Peyer's patch (tissue), 4 donors: ENCODE data around the gene ZNF428. TPM values are rescaled to one million over a fixed set of nuclear protein-coding genes. Genes with fewer than 3 reads are reported as not detected.
A peak's percentile ranks its signal among the peaks of the same experiment; 100 is the strongest.

ENCODE experiments used
- DNase-seq, 3 donors: peaks; one replicate each; pipeline ENCODE4 v3.0.0-alpha.2; 2017 to 2019
- H3K27ac ChIP-seq, 4 donors: fragments of 200-600 bp; sonication (generic); one replicate each; pipeline ENCODE4 v1.5.1; 2016 to 2019
- H3K27me3 ChIP-seq, 2 donors: fragments of 200-600 bp; sonication (generic); one replicate each; pipeline ENCODE4 v1.5.1; 2019
- H3K36me3 ChIP-seq, 3 donors: fragments of 200-600 bp; sonication (generic); one replicate each; pipeline ENCODE4 v1.5.1; 2016 to 2019
- H3K4me1 ChIP-seq, 4 donors: fragments of 200-600 bp; sonication (generic); one replicate each; pipeline ENCODE4 v1.5.1; 2016 to 2019
- H3K4me3 ChIP-seq, 4 donors: fragments of 200-600 bp; sonication (generic); 1 replicate in 3 of 4; 2 replicates in 1 of 4; pipeline ENCODE4 v1.5.1; 2016 to 2019; ENCODE audit warnings: mild to moderate bottlenecking in 1 of 4
- H3K9me3 ChIP-seq, 4 donors: fragments of 200-600 bp; sonication (generic); one replicate each; pipeline ENCODE4 v1.5.1; 2016 to 2019; ENCODE audit warnings: mild to moderate bottlenecking in 1 of 4
- CTCF ChIP-seq, 6 experiments: fragments of 450-650 bp in 4 of 6; fragments of 200-600 bp in 2 of 6; sonication (generic) in 1 of 6; IDR thresholded peaks; one replicate each; pipeline ENCODE4 v1.5.1; 2017 to 2019; ENCODE audit warnings: antibody characterized with exemption in 6 of 6, mild to moderate bottlenecking in 3 of 6, moderate library complexity in 1 of 6
- POLR2A ChIP-seq, 2 donors: fragments of 450-650 bp; IDR thresholded peaks; one replicate each; pipeline ENCODE4 v1.5.1; 2017; ENCODE audit warnings: antibody characterized with exemption in 2 of 2, mild to moderate bottlenecking in 2 of 2, moderate library complexity in 2 of 2
- total RNA-seq, 4 donors: library from RNA; depleted of rRNA; stranded (reverse); fragments of >200 nt; gene quantifications; one replicate each; pipeline ENCODE4 v1.1.0, GENCODE V29; 2016

The ZNF428 gene
- total RNA-seq, 4 donors from 2014 or later, result 10.5 to 28.1 (median 11.6) TPM

GRCh38 chr19:43578787-43579186, 40.6 kb downstream of the ZNF428 start:
- Histone ChIP-seq H3K27me3 (no peaks in the 10 kb centered on the region), H3K36me3 (no peaks in the 10 kb centered on the region), H3K27ac (no peak overlapping the region), H3K4me3 (no peak overlapping the region), H3K4me1 (peaks cover 0 to 12% (median 9%) of the 10 kb centered on the region in 4 donors), H3K9me3 (no peaks in the 10 kb centered on the region)
- TF ChIP-seq POLR2A (IDR thresholded peaks at IDR 0.05), result no peak
- no peak for TF ChIP-seq CTCF (IDR thresholded peaks at IDR 0.05)
- DNase-seq, result no peak

DNA sequence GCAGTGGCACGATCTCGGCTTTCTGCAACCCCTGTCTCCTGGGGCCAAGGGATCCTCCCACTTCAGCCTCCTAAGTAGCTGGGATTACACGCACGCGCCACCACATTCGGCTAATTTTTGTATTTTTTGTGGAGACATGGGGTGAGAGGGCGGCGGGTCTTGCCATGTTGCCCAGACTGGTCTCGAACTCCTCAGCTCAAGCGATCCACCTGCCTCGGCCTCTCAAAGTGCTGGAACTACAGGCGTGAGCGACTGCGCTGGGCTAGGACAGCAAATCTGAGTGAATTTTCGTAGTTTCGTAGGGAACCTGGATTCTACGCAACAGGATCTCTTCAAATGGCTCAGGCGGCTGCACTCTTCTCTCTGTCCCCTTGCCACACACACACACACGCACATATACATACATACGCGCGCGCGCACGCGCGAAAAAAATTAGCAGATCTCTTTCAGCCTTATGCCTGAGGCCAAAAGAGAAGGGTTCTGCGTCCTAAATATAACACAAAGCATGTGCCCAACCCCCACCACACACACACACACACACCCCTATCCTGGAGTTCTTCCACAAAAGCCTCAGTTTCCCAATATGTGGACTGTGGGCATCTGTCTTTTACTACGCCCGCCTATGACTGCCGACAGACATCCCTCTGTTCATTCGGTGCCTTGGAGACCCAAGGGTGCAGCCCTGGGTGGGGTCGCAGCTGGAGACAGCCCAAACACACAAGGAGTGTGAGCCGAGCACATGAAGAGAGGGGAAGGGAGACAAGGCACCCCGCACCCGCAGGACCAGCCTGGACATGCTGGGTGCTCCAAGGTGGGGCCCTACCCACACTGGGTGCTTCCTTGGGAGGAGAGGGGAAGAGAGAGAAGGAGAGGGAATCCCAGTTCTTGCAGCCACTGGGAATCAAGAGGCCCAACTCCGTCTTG, 43.2 kb downstream of the ZNF428 start:
- Histone ChIP-seq H3K4me1 (peaks cover 0 to 12% (median 9%) of the 10 kb centered on the region in 4 donors), H3K9me3 (no peaks in the 10 kb centered on the region), H3K27ac (peak overlapping the region in 3 of 4 donors; percentile 22 to 81 (median 62)), H3K27me3 (no peaks in the 10 kb centered on the region), H3K4me3 (peak overlapping the region; percentile 57 to 87 (median 73)), H3K36me3 (no peaks in the 10 kb centered on the region)
- TF ChIP-seq POLR2A (IDR thresholded peaks at IDR 0.05) (no peak), CTCF (IDR thresholded peaks at IDR 0.05) (no peak)
- peak in 1 of 3 donors; percentile 54 for DNase-seq

GRCh38 chr19:43575156-43575950, 44.1 kb downstream of the ZNF428 start, which contains the start of the genes PINLYP and XRCC1:
Gene PINLYP, plus strand, starts transcription at chr19:43575801. Its CDS starts 1,391 bp downstream, at chr19:43577192.
Gene XRCC1, minus strand, starts transcription at chr19:43575527. Its CDS starts 69 bp downstream, at chr19:43575458.
- H3K36me3 ChIP-seq, result no peaks in the 10 kb centered on the region
- H3K9me3 ChIP-seq, result no peaks in the 10 kb centered on the region
- peak within 1 kb of the TSS; percentile 57 to 87 (median 73) for H3K4me3 ChIP-seq
- DNase-seq, result peak; percentile 95 to 99 (median 97)
- TF ChIP-seq CTCF (IDR thresholded peaks at IDR 0.05) (peak in 1 of 6 experiments; percentile 4), POLR2A (IDR thresholded peaks at IDR 0.05) (peak; percentile 16 to 39)
- H3K27ac ChIP-seq, result peak within 1 kb of the TSS; percentile 72 to 83 (median 80)
- peaks cover 0 to 12% (median 9%) of the 10 kb centered on the region in 4 donors for H3K4me1 ChIP-seq
- no peaks in the 10 kb centered on the region for H3K27me3 ChIP-seq

- DNase-seq, result no peak
- H3K27me3 ChIP-seq, result no peaks in the 10 kb centered on the region
These were observed 44.8 kb downstream of the ZNF428 start for GRCh38 chr19:43574424-43575155.

GRCh38 chr19:43572171-43572588, 47.2 kb downstream of the ZNF428 start:
- H3K4me3 ChIP-seq, result no peak overlapping the region
- no peaks in the 10 kb centered on the region for H3K9me3 ChIP-seq
- H3K4me1 ChIP-seq, result peaks cover 0 to 12% (median 9%) of the 10 kb centered on the region in 4 donors
- H3K27me3 ChIP-seq, result no peaks in the 10 kb centered on the region
- H3K27ac ChIP-seq, result no peak overlapping the region
- no peaks in the 10 kb centered on the region for H3K36me3 ChIP-seq
- TF ChIP-seq CTCF (IDR thresholded peaks at IDR 0.05) (no peak), POLR2A (IDR thresholded peaks at IDR 0.05) (no peak)
- DNase-seq, result no peak

More at GRCh38 chr19:43574424-43575155, 44.8 kb downstream of the ZNF428 start:
- no peaks in the 10 kb centered on the region for H3K9me3 ChIP-seq
- peaks cover 0 to 12% (median 9%) of the 10 kb centered on the region in 4 donors for H3K4me1 ChIP-seq
- no peaks in the 10 kb centered on the region for H3K36me3 ChIP-seq
- TF ChIP-seq POLR2A (IDR thresholded peaks at IDR 0.05), result no peak
- H3K27ac ChIP-seq, result peak overlapping the region; percentile 72 to 83 (median 80)
- H3K4me3 ChIP-seq, result peak overlapping the region; percentile 57 to 87 (median 73)
